Measurements from ENCODE around the gene MAB21L2. TPM values are rescaled to one million over a fixed set of nuclear protein-coding genes. Genes with fewer than 3 reads are reported as not detected.

MAB21L2 gene
- total RNA-seq, 1 donor, result 40.5 TPM

DNA sequence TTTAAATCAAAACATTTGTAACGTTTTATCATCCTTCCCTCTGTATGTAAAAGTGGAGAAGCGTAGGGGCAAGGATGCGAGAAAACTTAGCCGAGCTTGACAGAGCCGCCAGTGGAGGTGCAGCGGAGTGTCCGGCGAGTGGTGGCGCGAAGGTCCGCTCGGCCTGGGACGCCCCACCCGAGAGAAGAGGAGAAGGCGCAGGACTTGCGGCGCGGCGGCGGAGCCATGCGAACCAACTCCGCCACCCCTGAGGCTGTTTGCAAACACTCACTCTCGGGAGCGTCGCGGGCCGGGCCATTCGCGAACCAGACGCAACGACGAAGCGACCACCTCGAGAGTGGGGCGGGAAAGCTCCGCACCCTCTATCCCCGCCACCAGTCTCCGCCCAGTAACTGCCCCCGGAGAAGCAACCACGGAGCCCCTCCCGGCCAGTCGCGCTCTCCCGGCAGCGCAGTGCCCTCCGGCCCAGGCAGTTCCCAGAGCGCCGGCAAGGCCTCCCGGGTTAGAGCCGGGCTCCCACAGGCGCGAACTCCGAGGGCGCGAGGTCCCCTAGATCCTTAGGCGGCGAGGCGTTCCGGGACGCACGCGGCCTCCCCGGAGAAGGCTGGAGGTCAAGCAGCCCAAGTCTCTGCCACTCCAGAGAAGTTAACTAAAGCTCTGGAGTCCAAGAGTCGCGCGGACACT lies 2.3 kb upstream of the MAB21L2 start:
- DNase-seq (ENCODE audit: insufficient read length, low spot score, missing footprints), result peak; percentile 36
- Histone ChIP-seq H3K27ac (ENCODE audit: low read depth, low read length) (peak overlapping the region; percentile 63), H3K36me3 (ENCODE audit: insufficient read depth, low read length) (no peaks in the 10 kb centered on the region), H3K4me3 (ENCODE audit: insufficient read depth, low read length) (peak overlapping the region; percentile 84), H3K4me2 (ENCODE audit: insufficient read depth, low read length) (peak overlapping the region; percentile 77), H2AFZ (ENCODE audit: low read length) (peak overlapping the region; percentile 70), H3K27me3 (ENCODE audit: insufficient read depth, low read length) (no peaks in the 10 kb centered on the region), H3K4me1 (ENCODE audit: insufficient read depth, low read length) (peaks cover 4% of the 10 kb centered on the region), H3K9me3 (ENCODE audit: low read depth, low read length) (no peaks in the 10 kb centered on the region), H3K79me2 (ENCODE audit: insufficient read depth, low read length) (peaks cover 80% of the 10 kb centered on the region), H4K20me1 (ENCODE audit: insufficient read depth, low read length) (no peaks in the 10 kb centered on the region)
- TF ChIP-seq CTCF (IDR thresholded peaks at IDR 0.05; ENCODE audit: extremely low read depth, low read depth, low read length), result no peak

DNA sequence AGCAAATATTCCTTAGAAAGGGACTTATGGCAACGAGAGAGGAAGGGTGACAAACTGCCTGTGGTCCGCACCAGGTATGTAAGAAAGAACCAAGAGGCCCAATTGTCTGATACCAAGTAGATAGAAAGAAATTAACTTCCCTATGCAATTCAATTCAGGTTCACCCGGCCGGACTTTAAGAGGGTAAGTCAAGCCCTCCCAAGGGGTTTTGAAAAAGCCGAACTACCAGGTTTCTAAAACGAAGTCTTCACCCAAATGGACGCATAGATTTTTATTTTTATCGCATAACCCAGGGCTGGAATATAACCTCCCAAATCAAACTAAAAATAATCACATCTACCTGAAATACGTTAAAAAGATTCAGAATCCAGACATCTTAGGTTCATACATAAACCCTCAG lies 1.6 kb upstream of the MAB21L2 start:
- Histone ChIP-seq H3K4me2 (ENCODE audit: insufficient read depth, low read length) (peak overlapping the region; percentile 77), H3K4me3 (ENCODE audit: insufficient read depth, low read length) (peak overlapping the region; percentile 84), H3K79me2 (ENCODE audit: insufficient read depth, low read length) (peaks cover 82% of the 10 kb centered on the region), H2AFZ (ENCODE audit: low read length) (peak overlapping the region; percentile 70), H3K27me3 (ENCODE audit: insufficient read depth, low read length) (no peaks in the 10 kb centered on the region), H3K4me1 (ENCODE audit: insufficient read depth, low read length) (peaks cover 4% of the 10 kb centered on the region), H3K27ac (ENCODE audit: low read depth, low read length) (peak overlapping the region; percentile 63), H4K20me1 (ENCODE audit: insufficient read depth, low read length) (no peaks in the 10 kb centered on the region), H3K9me3 (ENCODE audit: low read depth, low read length) (no peaks in the 10 kb centered on the region), H3K36me3 (ENCODE audit: insufficient read depth, low read length) (no peaks in the 10 kb centered on the region)
- no peak for DNase-seq (ENCODE audit: insufficient read length, low spot score, missing footprints)
- no peak for TF ChIP-seq CTCF (IDR thresholded peaks at IDR 0.05; ENCODE audit: extremely low read depth, low read depth, low read length)

- peaks cover 4% of the 10 kb centered on the region for H3K4me1 ChIP-seq (ENCODE audit: insufficient read depth, low read length)
- H3K4me2 ChIP-seq (ENCODE audit: insufficient read depth, low read length), result peak overlapping the region; percentile 77
- no peaks in the 10 kb centered on the region for H3K27me3 ChIP-seq (ENCODE audit: insufficient read depth, low read length)
- DNase-seq (ENCODE audit: insufficient read length, low spot score, missing footprints), result no peak
- H2AFZ ChIP-seq (ENCODE audit: low read length), result no peak overlapping the region
- H3K79me2 ChIP-seq (ENCODE audit: insufficient read depth, low read length), result peaks cover 82% of the 10 kb centered on the region
- no peaks in the 10 kb centered on the region for H4K20me1 ChIP-seq (ENCODE audit: insufficient read depth, low read length)
- H3K36me3 ChIP-seq (ENCODE audit: insufficient read depth, low read length), result no peaks in the 10 kb centered on the region
- peak overlapping the region; percentile 63 for H3K27ac ChIP-seq (ENCODE audit: low read depth, low read length)
- H3K4me3 ChIP-seq (ENCODE audit: insufficient read depth, low read length), result peak overlapping the region; percentile 84
- no peak for TF ChIP-seq CTCF (IDR thresholded peaks at IDR 0.05; ENCODE audit: extremely low read depth, low read depth, low read length)
- no peaks in the 10 kb centered on the region for H3K9me3 ChIP-seq (ENCODE audit: low read depth, low read length)
These were observed 820 bp upstream of the MAB21L2 start for GRCh38 chr4:150581056-150581605.

DNA sequence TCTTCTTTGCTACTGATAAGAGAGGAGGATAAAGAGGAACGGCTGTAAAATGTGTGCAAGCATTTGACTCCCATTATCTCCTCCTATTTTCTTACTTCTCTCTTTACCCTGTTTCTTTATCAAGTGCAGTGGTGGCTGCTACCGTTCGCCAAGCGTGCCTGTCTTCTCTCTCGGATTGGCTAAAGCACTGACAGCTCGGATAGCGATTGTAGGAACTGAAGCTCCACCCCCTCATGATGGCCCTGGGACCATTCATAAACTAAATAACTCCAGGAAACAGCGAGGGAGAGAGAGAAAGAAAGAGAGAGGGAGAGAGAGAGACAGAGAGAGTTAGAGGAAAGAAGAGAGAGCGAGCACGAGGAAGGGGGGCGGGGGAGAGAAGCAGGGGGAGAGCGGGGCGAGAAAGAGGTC lies 305 bp upstream of the MAB21L2 start:
- H3K27ac ChIP-seq (ENCODE audit: low read depth, low read length), result peak overlapping the region; percentile 63
- no peak overlapping the region for H2AFZ ChIP-seq (ENCODE audit: low read length)
- peak overlapping the region; percentile 77 for H3K4me2 ChIP-seq (ENCODE audit: insufficient read depth, low read length)
- no peaks in the 10 kb centered on the region for H4K20me1 ChIP-seq (ENCODE audit: insufficient read depth, low read length)
- no peaks in the 10 kb centered on the region for H3K9me3 ChIP-seq (ENCODE audit: low read depth, low read length)
- peaks cover 4% of the 10 kb centered on the region for H3K4me1 ChIP-seq (ENCODE audit: insufficient read depth, low read length)
- peak; percentile 94 for DNase-seq (ENCODE audit: insufficient read length, low spot score, missing footprints)
- peak overlapping the region; percentile 84 for H3K4me3 ChIP-seq (ENCODE audit: insufficient read depth, low read length)
- no peaks in the 10 kb centered on the region for H3K36me3 ChIP-seq (ENCODE audit: insufficient read depth, low read length)
- H3K27me3 ChIP-seq (ENCODE audit: insufficient read depth, low read length), result no peaks in the 10 kb centered on the region
- no peak for TF ChIP-seq CTCF (IDR thresholded peaks at IDR 0.05; ENCODE audit: extremely low read depth, low read depth, low read length)
- H3K79me2 ChIP-seq (ENCODE audit: insufficient read depth, low read length), result peaks cover 83% of the 10 kb centered on the region
